A549 (cell line): ENCODE measurements around the gene ARHGEF26. TPM values are rescaled to one million over a fixed set of nuclear protein-coding genes. Genes with fewer than 3 reads are reported as not detected.

Source experiments
- ATAC-seq, 2 experiments: fragments of 200-7000 bp in 1 of 2; fragments of >200 bp in 1 of 2; cut with Nextera tagmentation in 1 of 2; cut with Tn5 transposase in 1 of 2; 3 replicates each; pipeline versions ENCODE4 v1.8.0 to v1.9.1; 2018 to 2020; ENCODE audit warnings: mild to moderate bottlenecking in 1 of 2, moderate library complexity in 1 of 2
- CTCF ChIA-PET: fragments of 300-600 bp; sonication (Branson Sonifier 250); formaldehyde crosslinking; extraction: SDS; loops from one replicate; lab custom pipeline; 2021; ENCODE audit warnings: antibody characterized with exemption, inconsistent platforms; lab: Yijun Ruan, JAX
- POLR2A ChIA-PET: fragments of 350-600 bp; formaldehyde crosslinking; extraction: SDS; loops from one replicate; lab custom pipeline; 2021; ENCODE audit warnings: antibody characterized with exemption, inconsistent platforms; lab: Yijun Ruan, JAX
- DNase-seq, 2 experiments: peaks; one replicate each; pipeline versions ENCODE4 v3.0.0 to v3.0.0-alpha.2; 2011 to 2016; ENCODE audit warnings: low read depth in 1 of 2, low spot score in 1 of 2
- FAIRE-seq: peaks from 2 replicates; lab custom pipeline; 2011; peaks lifted over from hg19 to GRCh38; lab: Jason Lieb, UNC
- H3K27ac ChIP-seq, 2 experiments: fragments of >200 bp; sonication (Bioruptor Twin); formaldehyde crosslinking; 3 replicates each; pipeline ENCODE4 v1.5.1; 2016 to 2017
- H3K4me1 ChIP-seq: fragments of >200 bp; sonication (Bioruptor Twin); formaldehyde crosslinking; 3 replicates; pipeline ENCODE4 v1.6.1; 2016
- H3K4me2 ChIP-seq: fragments of >200 bp; sonication (Bioruptor Twin); formaldehyde crosslinking; 3 replicates; pipeline ENCODE4 v1.6.1; 2016
- H3K4me3 ChIP-seq: fragments of >200 bp; sonication (Bioruptor Twin); formaldehyde crosslinking; 3 replicates; pipeline ENCODE4 v1.5.1; 2016
- H3K9me3 ChIP-seq: fragments of >200 bp; sonication (Bioruptor Twin); formaldehyde crosslinking; 3 replicates; pipeline ENCODE4 v1.6.1; 2016
- CBX2 ChIP-seq: fragments of 200-600 bp; sonication (generic); IDR thresholded peaks from 2 replicates; pipeline ENCODE4 v1.6.1; 2016; ENCODE audit warnings: low read depth, mild to moderate bottlenecking, borderline replicate concordance
- CHD2 ChIP-seq: fragments of 150-350 bp; IDR thresholded peaks from 2 replicates; pipeline ENCODE4 v1.6.1; 2014; ENCODE audit warnings: low read length; ENCODE audit not compliant: partially characterized antibody
- ELK1 ChIP-seq: fragments of 150-350 bp; IDR thresholded peaks from 2 replicates; pipeline ENCODE4 v1.6.1; 2014; ENCODE audit warnings: low read depth, mild to moderate bottlenecking, low read length
- FOSL2 ChIP-seq, 2 experiments: fragments of 450-650 bp in 1 of 2; fragments of >200 bp in 1 of 2; sonication (Bioruptor Twin) in 1 of 2; formaldehyde crosslinking; IDR thresholded peaks; 2 replicates each; pipeline versions ENCODE4 v1.5.0 to v1.6.1; 2016 to 2020; ENCODE audit warnings: mild to moderate bottlenecking in 1 of 2, moderate library complexity in 1 of 2
- FOXS1 ChIP-seq: fragments of 250-450 bp; sonication (Bioruptor Pico); IDR thresholded peaks from 2 replicates; pipeline ENCODE4 v1.5.0; 2020; ENCODE audit warnings: mild to moderate bottlenecking, moderate library complexity
- HDAC2 ChIP-seq: fragments of 200-600 bp; sonication (generic); IDR thresholded peaks from 2 replicates; pipeline ENCODE4 v1.6.1; 2016
- HMGXB4 ChIP-seq: fragments of 250-450 bp; sonication (Bioruptor Pico); IDR thresholded peaks from 2 replicates; pipeline ENCODE4 v1.5.0; 2021; ENCODE audit warnings: mild to moderate bottlenecking, moderate library complexity, borderline replicate concordance
- HOXB13 ChIP-seq: fragments of 250-450 bp; sonication (Bioruptor Pico); IDR thresholded peaks from 2 replicates; pipeline ENCODE4 v1.5.0; 2020; ENCODE audit warnings: low read depth, mild to moderate bottlenecking, moderate library complexity
- JUN ChIP-seq, 2 experiments: fragments of >200 bp; sonication (Bioruptor Twin); formaldehyde crosslinking; IDR thresholded peaks; 2 replicates in 1 of 2; 3 replicates in 1 of 2; pipeline ENCODE4 v1.6.1; 2016 to 2017
- MAFK ChIP-seq: fragments of 450-650 bp; IDR thresholded peaks from 2 replicates; pipeline ENCODE4 v1.6.1; 2014; ENCODE audit not compliant: partially characterized antibody
- MAX ChIP-seq: IDR thresholded peaks from 2 replicates; pipeline ENCODE4 v1.6.1; 2012
- NFE2L2 ChIP-seq: fragments of 150-350 bp; conservative IDR thresholded peaks from 2 replicates; pipeline ENCODE4 v1.6.1; 2014; ENCODE audit warnings: low read length
- PHF8 ChIP-seq: fragments of 200-600 bp; sonication (generic); IDR thresholded peaks from 2 replicates; pipeline ENCODE4 v1.6.1; 2016; ENCODE audit warnings: low read depth, mild to moderate bottlenecking, antibody characterized with exemption, moderate library complexity, borderline replicate concordance
- POLR2AphosphoS2 ChIP-seq: conservative IDR thresholded peaks from 2 replicates; pipeline ENCODE4 v1.6.1; 2012; ENCODE audit warnings: low read length, improper control_type of control experiment, inconsistent platforms
- RARB ChIP-seq: fragments of 250-450 bp; sonication (Bioruptor Pico); IDR thresholded peaks from 2 replicates; pipeline ENCODE4 v1.8.0; 2021; ENCODE audit warnings: mild to moderate bottlenecking, moderate library complexity
- REST ChIP-seq: fragments of 200-600 bp; sonication (generic); IDR thresholded peaks from 2 replicates; pipeline ENCODE4 v1.6.1; 2016; ENCODE audit warnings: antibody characterized with exemption, mild to moderate bottlenecking, moderate library complexity
- RNF2 ChIP-seq: fragments of 200-600 bp; sonication (generic); IDR thresholded peaks from 2 replicates; pipeline ENCODE4 v1.6.1; 2016; ENCODE audit warnings: low read depth, mild to moderate bottlenecking, antibody characterized with exemption, moderate library complexity, borderline replicate concordance
- SMC3 ChIP-seq: fragments of >200 bp; sonication (Bioruptor Twin); formaldehyde crosslinking; IDR thresholded peaks from 3 replicates; pipeline ENCODE4 v1.6.1; 2018; ENCODE audit warnings: inconsistent platforms
- WGBS: methylation state at CpG from one replicate; pipeline ENCODE4 v1.1.6; 2017; ENCODE audit errors: missing lambda C conversion rate; 5-methylcytosine and 5-hydroxymethylcytosine counted together
- polyA plus RNA-seq, 4 experiments: library from polyadenylated mRNA; depleted of rRNA in 3 of 4; stranded (reverse); fragments of >200 nt; fragmentation: RNase III in 1 of 4; extraction: RNeasy Plus Mini Kit Qiagen cat#74134 plus additional on column Dnase treatment in 1 of 4; gene quantifications; 2 replicates in 3 of 4; 3 replicates in 1 of 4; pipeline ENCODE4 v1.2.3, GENCODE V29; 2011 to 2017
- TF ChIP-seq, protein P1 (sequence below): fragments of >200 bp; sonication (Bioruptor Twin); formaldehyde crosslinking; IDR thresholded peaks from 2 replicates; pipeline ENCODE4 v1.6.1; 2016
- TF ChIP-seq, protein P2 (sequence below): fragments of 250-450 bp; sonication (Bioruptor Pico); IDR thresholded peaks from 2 replicates; pipeline ENCODE4 v1.5.0; 2020; ENCODE audit warnings: low read depth, mild to moderate bottlenecking, moderate library complexity
- TF ChIP-seq, protein P3 (sequence below): fragments of >200 bp; sonication (Bioruptor Twin); formaldehyde crosslinking; IDR thresholded peaks from 3 replicates; pipeline ENCODE4 v1.5.1; 2016

Gene ARHGEF26
- polyA plus RNA-seq, 2 of the 4 experiments (the other 2 are of a cell fraction): 2.9 to 5.8 TPM

DNA sequence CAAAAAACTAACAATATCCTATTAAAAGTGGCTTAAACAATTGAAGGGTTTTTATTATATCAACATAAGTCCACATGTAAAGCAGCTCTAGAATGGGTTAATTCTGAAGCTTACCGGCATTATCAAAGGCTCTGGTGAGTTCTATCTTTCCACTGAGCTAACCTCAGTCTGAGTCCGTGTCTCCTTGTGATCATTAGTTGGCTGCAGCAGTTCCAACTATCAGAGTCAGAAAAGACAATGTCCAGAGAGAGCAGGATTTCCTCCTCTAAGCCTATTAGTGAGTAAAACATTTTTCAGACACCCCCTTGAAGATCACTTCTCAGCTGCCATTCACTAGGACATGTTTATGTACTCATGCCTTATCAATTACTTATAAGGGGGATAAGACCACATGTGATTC, 153.2 kb downstream of the ARHGEF26 start:
- TF ChIP-seq RARB (CRISPR knock-in tag) (no peak), REST (no peak), NFE2L2 (no peak), FOSL2 (IDR thresholded peaks at IDR 0.05) (no peak), FOSL2 (CRISPR knock-in tag; IDR thresholded peaks at IDR 0.05) (no peak), SMC3 (no peak), POLR2AphosphoS2 (no peak), CHD2 (no peak), CBX2 (no peak)
- TF ChIP-seq, protein P1, sequence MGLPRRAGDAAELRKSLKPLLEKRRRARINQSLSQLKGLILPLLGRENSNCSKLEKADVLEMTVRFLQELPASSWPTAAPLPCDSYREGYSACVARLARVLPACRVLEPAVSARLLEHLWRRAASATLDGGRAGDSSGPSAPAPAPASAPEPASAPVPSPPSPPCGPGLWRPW: no peak
- TF ChIP-seq, protein P2, sequence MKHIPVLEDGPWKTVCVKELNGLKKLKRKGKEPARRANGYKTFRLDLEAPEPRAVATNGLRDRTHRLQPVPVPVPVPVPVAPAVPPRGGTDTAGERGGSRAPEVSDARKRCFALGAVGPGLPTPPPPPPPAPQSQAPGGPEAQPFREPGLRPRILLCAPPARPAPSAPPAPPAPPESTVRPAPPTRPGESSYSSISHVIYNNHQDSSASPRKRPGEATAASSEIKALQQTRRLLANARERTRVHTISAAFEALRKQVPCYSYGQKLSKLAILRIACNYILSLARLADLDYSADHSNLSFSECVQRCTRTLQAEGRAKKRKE (CRISPR knock-in tag): no peak
- TF ChIP-seq, all 56 proteins: peak for 0
- H3K4me2 ChIP-seq: no peak overlapping the region
- ChIA-PET POLR2A (no interaction called here), CTCF (no interaction called here)
- no peaks in the 10 kb centered on the region for H3K9me3 ChIP-seq
- ATAC-seq (no peak), FAIRE-seq (no peak), DNase-seq (no peak)
- H3K4me1 ChIP-seq: no peaks in the 10 kb centered on the region
- WGBS: 85% methylated on average over 2 of the region's 2 CpGs
- H3K27ac ChIP-seq: no peak overlapping the region
- H3K4me3 ChIP-seq: no peak overlapping the region

DNA sequence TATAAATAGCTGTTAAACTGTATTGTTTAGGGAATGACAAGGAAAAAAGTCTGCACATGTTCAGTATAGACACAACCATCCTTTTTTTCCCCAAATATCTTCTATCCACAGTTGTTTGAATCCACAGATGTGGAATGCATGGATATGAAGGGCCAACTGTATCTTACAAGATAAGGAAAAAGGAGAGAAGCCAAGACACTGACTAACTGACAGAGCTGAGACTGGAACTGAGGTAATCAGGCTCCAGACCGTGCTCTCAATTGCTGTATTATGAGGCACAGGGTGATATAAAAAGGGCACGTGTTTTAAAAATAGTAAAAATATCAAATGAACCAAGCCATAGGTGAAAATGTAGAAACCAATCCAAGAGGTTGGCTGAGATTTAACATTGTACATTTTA, 154.1 kb downstream of the ARHGEF26 start:
- POLR2A ChIA-PET: no interaction called here
- DNase-seq (no peak), FAIRE-seq (no peak), ATAC-seq (no peak)
- TF ChIP-seq ELK1 (no peak), HOXB13 (CRISPR knock-in tag) (no peak), JUN (IDR thresholded peaks at IDR 0.05) (no peak), RNF2 (no peak), HMGXB4 (CRISPR knock-in tag) (no peak), MAX (no peak), PHF8 (no peak), FOXS1 (no peak), MAFK (no peak), HDAC2 (no peak)
- TF ChIP-seq, protein P1: no peak
- TF ChIP-seq, protein P3, sequence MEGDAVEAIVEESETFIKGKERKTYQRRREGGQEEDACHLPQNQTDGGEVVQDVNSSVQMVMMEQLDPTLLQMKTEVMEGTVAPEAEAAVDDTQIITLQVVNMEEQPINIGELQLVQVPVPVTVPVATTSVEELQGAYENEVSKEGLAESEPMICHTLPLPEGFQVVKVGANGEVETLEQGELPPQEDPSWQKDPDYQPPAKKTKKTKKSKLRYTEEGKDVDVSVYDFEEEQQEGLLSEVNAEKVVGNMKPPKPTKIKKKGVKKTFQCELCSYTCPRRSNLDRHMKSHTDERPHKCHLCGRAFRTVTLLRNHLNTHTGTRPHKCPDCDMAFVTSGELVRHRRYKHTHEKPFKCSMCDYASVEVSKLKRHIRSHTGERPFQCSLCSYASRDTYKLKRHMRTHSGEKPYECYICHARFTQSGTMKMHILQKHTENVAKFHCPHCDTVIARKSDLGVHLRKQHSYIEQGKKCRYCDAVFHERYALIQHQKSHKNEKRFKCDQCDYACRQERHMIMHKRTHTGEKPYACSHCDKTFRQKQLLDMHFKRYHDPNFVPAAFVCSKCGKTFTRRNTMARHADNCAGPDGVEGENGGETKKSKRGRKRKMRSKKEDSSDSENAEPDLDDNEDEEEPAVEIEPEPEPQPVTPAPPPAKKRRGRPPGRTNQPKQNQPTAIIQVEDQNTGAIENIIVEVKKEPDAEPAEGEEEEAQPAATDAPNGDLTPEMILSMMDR: no peak
- H3K4me3 ChIP-seq: no peak overlapping the region
- 93% methylated on average over 2 of the region's 2 CpGs for WGBS
- H3K27ac ChIP-seq: no peak overlapping the region
- no peak overlapping the region for H3K4me2 ChIP-seq
- H3K4me1 ChIP-seq: no peaks in the 10 kb centered on the region
- CTCF ChIA-PET: no interaction called here
- H3K9me3 ChIP-seq: no peaks in the 10 kb centered on the region
